ENCODE results near the gene CGB5. TPM values are rescaled to one million over a fixed set of nuclear protein-coding genes. Genes with fewer than 3 reads are reported as not detected.
"Not testable (repeated sequence)": the region's sequence is repeated elsewhere in the genome, so short reads cannot be mapped to it uniquely, and the experiment has no call there.

CGB5 gene
- total and polyA plus RNA-seq, 4 experiments from 2014 or later: not detected

DNA sequence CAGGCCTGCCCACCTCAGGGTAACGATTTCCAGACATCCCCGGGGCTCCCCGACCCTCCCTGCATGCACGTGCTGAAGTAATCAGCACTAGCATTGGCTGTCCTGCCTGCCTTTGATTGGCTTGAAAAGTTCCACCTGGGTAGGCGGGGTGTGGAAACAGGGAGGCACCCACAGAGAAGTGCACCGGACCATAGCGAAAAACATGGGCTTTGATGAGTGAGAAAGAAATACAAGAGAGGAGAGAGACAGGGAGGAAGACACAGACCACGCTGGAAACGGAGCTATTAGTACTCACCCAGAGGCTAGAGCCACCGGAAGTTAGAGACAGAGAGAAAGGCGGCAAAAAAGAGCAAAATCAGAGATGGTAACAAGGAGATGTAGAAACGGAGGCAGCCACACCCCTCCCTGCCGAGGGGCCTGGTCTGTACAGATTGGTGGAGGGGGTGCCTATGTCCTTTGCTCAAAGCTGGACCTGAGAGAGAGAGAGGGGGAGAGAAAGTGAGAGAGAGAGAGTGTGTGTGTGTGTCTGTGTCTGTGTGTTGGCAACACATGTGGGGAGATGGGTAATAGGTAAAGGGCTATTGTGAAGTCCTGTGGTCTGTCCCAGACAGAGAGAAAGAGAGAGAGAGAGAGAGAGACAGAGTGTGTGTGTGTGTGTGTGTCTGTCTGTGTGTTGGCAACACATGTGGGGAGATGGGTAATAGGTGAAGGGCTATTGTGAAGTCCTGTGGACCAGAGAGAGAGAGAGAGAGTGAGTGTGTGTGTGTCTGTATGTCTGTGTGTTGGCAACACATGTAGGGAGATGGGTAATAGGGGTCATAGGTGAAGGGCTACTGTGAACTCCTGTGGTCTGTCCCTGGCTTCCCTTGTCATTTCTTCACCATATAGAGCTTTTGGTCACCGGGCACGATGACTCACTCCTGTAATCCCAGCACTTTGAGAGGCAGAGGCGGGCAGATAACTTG is 22.4 kb upstream of the CGB5 start:
- H3K4me1 ChIP-seq (ENCODE audit: insufficient read depth, low read length): peaks cover 24% of the 10 kb centered on the region
- H3K36me3 Mint-ChIP-seq: peaks cover 0 to 2% of the 10 kb centered on the region in 2 donors
- peaks cover 15 to 39% (median 25%) of the 10 kb centered on the region in 4 donors for H3K4me1 Mint-ChIP-seq
- H3K4me3 ChIP-seq (ENCODE audit: low read length in 2 of 2): no peak overlapping the region
- H3K27me3 Mint-ChIP-seq: peaks cover 0 to 3% of the 10 kb centered on the region in 2 donors
- H3K27ac ChIP-seq (ENCODE audit: low read depth, low read length): no peak overlapping the region
- peak overlapping the region in 2 of 7 donors; percentile 2 to 36 for H3K27ac Mint-ChIP-seq
- no peaks in the 10 kb centered on the region for H3K27me3 ChIP-seq (ENCODE audit: insufficient read depth, low read length)
- DNase-seq: no peak
- H3K36me3 ChIP-seq (ENCODE audit: insufficient read depth, low read length): no peaks in the 10 kb centered on the region
- H3K4me3 Mint-ChIP-seq: peak overlapping the region in 4 of 8 donors; percentile 11 to 55 (median 32)
- no peaks in the 10 kb centered on the region for H3K9me3 Mint-ChIP-seq
- intact Hi-C loops (cut with micrococcal nuclease): no loop called here
- H3K9me3 ChIP-seq (ENCODE audit: control insufficient read depth in 1 of 2, low read length in 2 of 2): no peaks in the 10 kb centered on the region
- CTCF ChIA-PET (ENCODE audit: partially characterized antibody): no interaction called here
- POLR2A ChIA-PET (ENCODE audit: partially characterized antibody): no interaction called here

DNA sequence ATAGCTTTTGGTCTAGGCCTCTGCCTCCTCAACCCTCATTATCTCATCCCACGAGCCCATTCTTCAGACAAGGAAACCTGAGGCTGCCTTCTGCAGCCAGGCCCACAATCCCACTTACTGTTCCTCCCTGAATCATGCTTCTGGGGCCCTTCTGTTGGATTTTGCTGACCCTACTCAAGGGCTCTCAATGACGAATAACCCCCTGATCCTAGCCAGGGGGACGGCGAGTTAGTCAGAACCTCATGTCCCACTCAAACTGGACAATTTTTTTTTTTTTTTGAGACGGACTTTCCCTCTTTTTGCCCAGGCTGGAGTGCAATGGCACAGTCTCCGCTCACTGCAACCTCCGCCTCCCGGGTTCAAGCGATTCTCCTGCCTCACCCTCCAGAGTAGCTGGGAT is 21.5 kb upstream of the CGB5 start:
- Histone ChIP-seq H3K27ac (ENCODE audit: low read depth, low read length) (no peak overlapping the region), H3K4me3 (ENCODE audit: low read length in 2 of 2) (no peak overlapping the region), H3K27me3 (ENCODE audit: insufficient read depth, low read length) (no peaks in the 10 kb centered on the region), H3K36me3 (ENCODE audit: insufficient read depth, low read length) (no peaks in the 10 kb centered on the region), H3K9me3 (ENCODE audit: control insufficient read depth in 1 of 2, low read length in 2 of 2) (no peaks in the 10 kb centered on the region), H3K4me1 (ENCODE audit: insufficient read depth, low read length) (peaks cover 24% of the 10 kb centered on the region)
- H3K36me3 Mint-ChIP-seq: peaks cover 0 to 2% of the 10 kb centered on the region in 2 donors
- H3K27ac Mint-ChIP-seq: peak overlapping the region in 1 of 7 donors; percentile 2
- CTCF ChIA-PET (ENCODE audit: partially characterized antibody): no interaction called here
- peaks cover 0 to 3% of the 10 kb centered on the region in 2 donors for H3K27me3 Mint-ChIP-seq
- no peak overlapping the region for H3K4me3 Mint-ChIP-seq
- intact Hi-C loops (cut with micrococcal nuclease): no loop called here
- POLR2A ChIA-PET (ENCODE audit: partially characterized antibody): no interaction called here
- no peaks in the 10 kb centered on the region for H3K9me3 Mint-ChIP-seq
- H3K4me1 Mint-ChIP-seq: peaks cover 15 to 37% (median 25%) of the 10 kb centered on the region in 4 donors
- DNase-seq: no peak

DNA sequence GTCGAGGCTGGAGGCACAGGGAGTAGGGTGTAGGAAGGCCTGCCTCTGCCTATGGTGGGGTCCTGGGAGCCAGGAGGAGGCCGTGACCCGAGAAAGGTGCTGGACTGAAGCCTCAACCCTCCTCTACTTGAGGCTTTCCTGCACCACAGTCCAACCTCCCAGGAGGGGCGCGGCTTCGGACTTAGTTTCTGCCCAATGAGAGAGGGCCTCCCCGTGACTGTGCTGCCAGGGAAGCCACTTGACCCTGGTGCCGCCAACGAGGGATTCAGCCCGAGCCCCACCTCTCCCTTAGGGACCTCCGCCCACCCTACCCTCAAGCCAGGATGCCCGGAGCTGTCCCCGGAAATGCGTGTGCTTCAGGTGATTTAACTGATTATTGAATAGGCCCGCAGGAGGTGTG is 19.4 kb upstream of the CGB5 start, which contains the start of gene CGB3:
TSS of gene CGB3 (minus strand) at position 101 of the 400 bp plus-strand sequence. CDS start 362 bp downstream, outside the sequence.
- H3K4me3 Mint-ChIP-seq; H3K36me3 Mint-ChIP-seq; intact Hi-C loops (cut with micrococcal nuclease); H3K27ac Mint-ChIP-seq; H3K9me3 ChIP-seq (ENCODE audit: control insufficient read depth in 1 of 2, low read length in 2 of 2); CTCF ChIA-PET (ENCODE audit: partially characterized antibody); H3K9me3 Mint-ChIP-seq; H3K27me3 ChIP-seq (ENCODE audit: insufficient read depth, low read length); POLR2A ChIA-PET (ENCODE audit: partially characterized antibody); H3K27ac ChIP-seq (ENCODE audit: low read depth, low read length); DNase-seq; H3K36me3 ChIP-seq (ENCODE audit: insufficient read depth, low read length); H3K27me3 Mint-ChIP-seq; H3K4me3 ChIP-seq (ENCODE audit: low read length in 2 of 2): not testable (repeated sequence)
- H3K4me1 ChIP-seq (ENCODE audit: insufficient read depth, low read length): peaks cover 15% of the 10 kb centered on the region
- peaks cover 10 to 23% (median 17%) of the 10 kb centered on the region in 4 donors for H3K4me1 Mint-ChIP-seq

DNA sequence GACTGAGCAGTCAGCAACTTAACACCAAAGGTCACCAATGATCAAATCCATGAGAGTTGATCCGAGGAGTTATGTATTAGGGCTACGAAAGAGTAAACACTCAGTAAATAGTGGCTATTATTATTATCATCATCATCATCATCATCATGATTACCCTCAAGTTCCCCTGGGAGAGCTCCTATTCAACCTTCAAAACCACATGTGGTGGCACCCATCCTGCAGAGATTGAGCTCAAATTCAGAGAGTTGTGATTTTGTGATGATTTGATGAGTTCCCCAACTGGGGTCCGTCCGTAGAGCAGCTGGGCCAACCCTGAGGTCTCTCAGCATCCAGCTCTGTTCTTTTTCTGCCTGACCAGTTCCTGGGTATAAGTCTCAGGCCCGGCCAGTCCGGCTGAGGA is 18.6 kb upstream of the CGB5 start:
- H3K4me1 Mint-ChIP-seq: peaks cover 9 to 15% (median 12%) of the 10 kb centered on the region in 4 donors
- H3K36me3 Mint-ChIP-seq; intact Hi-C loops (cut with micrococcal nuclease); H3K36me3 ChIP-seq (ENCODE audit: insufficient read depth, low read length); H3K27me3 Mint-ChIP-seq; CTCF ChIA-PET (ENCODE audit: partially characterized antibody); H3K9me3 ChIP-seq (ENCODE audit: control insufficient read depth in 1 of 2, low read length in 2 of 2); H3K4me3 ChIP-seq (ENCODE audit: low read length in 2 of 2); H3K27ac Mint-ChIP-seq; H3K27me3 ChIP-seq (ENCODE audit: insufficient read depth, low read length); H3K9me3 Mint-ChIP-seq; H3K27ac ChIP-seq (ENCODE audit: low read depth, low read length); H3K4me3 Mint-ChIP-seq; DNase-seq; POLR2A ChIA-PET (ENCODE audit: partially characterized antibody): not testable (repeated sequence)
- peaks cover 12% of the 10 kb centered on the region for H3K4me1 ChIP-seq (ENCODE audit: insufficient read depth, low read length)

DNA sequence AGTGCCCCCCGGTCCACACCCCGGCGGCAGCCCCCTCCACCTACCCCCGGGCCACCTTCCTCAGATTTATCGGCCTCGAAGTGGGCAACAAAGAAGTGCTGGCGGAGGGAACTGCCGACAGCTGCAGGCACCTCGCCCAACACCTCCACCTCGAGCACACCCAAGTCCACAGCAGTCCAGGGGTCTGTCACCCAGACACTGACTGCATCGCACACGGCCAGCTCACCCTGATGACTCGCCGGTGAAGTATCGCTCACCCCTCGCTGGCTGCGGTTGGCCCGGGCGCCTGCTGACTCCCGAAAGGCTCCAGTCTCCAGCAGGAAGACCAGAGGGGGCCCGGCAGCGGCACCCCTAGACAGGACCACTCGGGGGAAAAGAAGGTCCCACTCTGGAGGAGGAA is 18.0 kb upstream of the CGB5 start:
- CTCF ChIA-PET (ENCODE audit: partially characterized antibody); DNase-seq; H3K4me1 ChIP-seq (ENCODE audit: insufficient read depth, low read length); H3K9me3 Mint-ChIP-seq; POLR2A ChIA-PET (ENCODE audit: partially characterized antibody); H3K27me3 Mint-ChIP-seq; intact Hi-C loops (cut with micrococcal nuclease); H3K27me3 ChIP-seq (ENCODE audit: insufficient read depth, low read length); H3K27ac Mint-ChIP-seq; H3K36me3 Mint-ChIP-seq; H3K36me3 ChIP-seq (ENCODE audit: insufficient read depth, low read length); H3K4me3 ChIP-seq (ENCODE audit: low read length in 2 of 2); H3K9me3 ChIP-seq (ENCODE audit: control insufficient read depth in 1 of 2, low read length in 2 of 2); H3K27ac ChIP-seq (ENCODE audit: low read depth, low read length); H3K4me3 Mint-ChIP-seq: not testable (repeated sequence)
- peaks cover 6 to 10% (median 9%) of the 10 kb centered on the region in 4 donors for H3K4me1 Mint-ChIP-seq

DNA sequence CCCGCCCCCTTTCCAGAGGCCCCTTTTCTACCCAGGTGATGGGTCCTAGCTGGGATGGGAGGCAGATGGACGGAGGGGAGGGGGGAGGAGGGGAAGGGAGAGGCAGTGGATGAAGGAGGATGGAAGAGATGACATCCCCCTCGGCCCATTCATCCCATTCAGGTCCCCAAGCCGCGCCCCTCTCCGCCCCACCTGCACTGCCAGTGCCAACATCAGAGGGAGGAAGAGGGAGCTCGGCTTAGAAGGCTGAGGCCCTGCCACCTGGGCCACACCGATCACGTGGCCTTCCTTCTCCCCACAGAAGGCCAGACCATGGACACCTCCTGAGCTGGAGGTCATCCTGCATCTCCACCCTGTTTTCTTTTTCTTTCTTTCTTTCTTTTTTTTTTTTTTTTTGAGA is 15.0 kb upstream of the CGB5 start:
- H3K4me3 ChIP-seq (ENCODE audit: low read length in 2 of 2); H3K9me3 Mint-ChIP-seq; H3K36me3 Mint-ChIP-seq; DNase-seq; H3K27me3 Mint-ChIP-seq; POLR2A ChIA-PET (ENCODE audit: partially characterized antibody); H3K4me1 Mint-ChIP-seq; H3K4me1 ChIP-seq (ENCODE audit: insufficient read depth, low read length); H3K27me3 ChIP-seq (ENCODE audit: insufficient read depth, low read length); H3K27ac Mint-ChIP-seq; H3K9me3 ChIP-seq (ENCODE audit: control insufficient read depth in 1 of 2, low read length in 2 of 2); intact Hi-C loops (cut with micrococcal nuclease); H3K4me3 Mint-ChIP-seq; CTCF ChIA-PET (ENCODE audit: partially characterized antibody); H3K27ac ChIP-seq (ENCODE audit: low read depth, low read length); H3K36me3 ChIP-seq (ENCODE audit: insufficient read depth, low read length): not testable (repeated sequence)

DNA sequence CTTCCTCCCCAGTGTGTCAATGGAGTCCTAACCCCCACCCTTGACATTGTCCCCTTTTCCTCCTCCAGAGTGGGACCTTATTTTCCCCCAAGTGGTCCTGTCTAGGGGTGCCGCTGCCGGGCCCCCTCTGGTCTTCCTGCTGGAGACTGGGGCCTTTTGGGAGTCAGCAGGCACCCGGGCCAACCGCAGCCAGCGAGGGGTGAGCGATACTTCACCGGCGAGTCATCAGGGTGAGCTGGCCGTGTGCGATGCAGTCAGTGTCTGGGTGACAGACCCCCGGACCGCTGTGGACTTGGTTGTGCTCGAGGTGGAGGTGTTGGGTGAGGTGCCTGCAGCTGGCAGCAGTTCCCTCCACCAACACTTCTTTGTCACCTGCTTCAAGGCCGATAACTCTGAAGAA is 13.9 kb upstream of the CGB5 start:
- H3K4me3 Mint-ChIP-seq; H3K27me3 ChIP-seq (ENCODE audit: insufficient read depth, low read length); CTCF ChIA-PET (ENCODE audit: partially characterized antibody); DNase-seq; H3K4me1 ChIP-seq (ENCODE audit: insufficient read depth, low read length); H3K27ac ChIP-seq (ENCODE audit: low read depth, low read length); POLR2A ChIA-PET (ENCODE audit: partially characterized antibody); H3K27ac Mint-ChIP-seq; H3K27me3 Mint-ChIP-seq; H3K36me3 Mint-ChIP-seq; intact Hi-C loops (cut with micrococcal nuclease); H3K36me3 ChIP-seq (ENCODE audit: insufficient read depth, low read length); H3K4me3 ChIP-seq (ENCODE audit: low read length in 2 of 2); H3K9me3 Mint-ChIP-seq; H3K9me3 ChIP-seq (ENCODE audit: control insufficient read depth in 1 of 2, low read length in 2 of 2); H3K4me1 Mint-ChIP-seq: not testable (repeated sequence)
